Keratinocyte (primary cell): ENCODE data around the gene PHF8.

Source experiments
- CTCF ChIP-seq, 3 experiments: IDR thresholded peaks in 1 of 3; conservative IDR thresholded peaks in 1 of 3; optimal IDR thresholded peaks in 1 of 3; 2 replicates in 2 of 3; 3 replicates in 1 of 3; pipeline versions ENCODE3 to v1.5.1; 2011; ENCODE audit warnings: low read length in 3 of 3, mild to moderate bottlenecking in 3 of 3, moderate library complexity in 2 of 3, control low read depth in 1 of 3, inconsistent platforms in 1 of 3; ENCODE audit not compliant: insufficient read depth in 2 of 3; ENCODE audit errors: extremely low read depth in 1 of 3
- EZH2 ChIP-seq: IDR thresholded peaks from one replicate; pipeline ENCODE4 v1.6.1; 2012; ENCODE audit warnings: inconsistent platforms, mild to moderate bottlenecking, low read length, moderate library complexity

GRCh38 chrX:54043541-54044125, 640 bp downstream of the PHF8 start:
- TF ChIP-seq EZH2 (no peak), CTCF (optimal IDR thresholded peaks at IDR 0.05 in 1 of 3, IDR thresholded peaks at IDR 0.05 in 1 of 3, conservative IDR thresholded peaks at IDR 0.05 in 1 of 3; ENCODE audit: extremely low read depth in 1 of 3, insufficient read depth in 2 of 3, low read length in 3 of 3) (no peak)
